ENCODE data around the gene GTPBP2. TPM values are rescaled to one million over a fixed set of nuclear protein-coding genes. Genes with fewer than 3 reads are reported as not detected.

The GTPBP2 gene
- total and polyA plus RNA-seq, 10 of the 15 experiments (the other 5 are each of a cell fraction or from before 2014, with no cell fraction given): 5.9 to 63.4 (median 39.8) TPM

GRCh38 chr6:43608310-43608763 lies 20.7 kb downstream of the GTPBP2 start:
- H3K4me3 ChIP-seq: no peak overlapping the region
- WGBS (ENCODE audit: insufficient coverage, insufficient replicate concordance, low lambda C conversion rate, missing lambda C conversion rate): 23% methylated on average over 5 of the region's 5 CpGs
- no peak overlapping the region for H2AFZ ChIP-seq (ENCODE audit: control insufficient read depth, low read depth, low read length)
- POLR2A ChIA-PET: interaction anchor here (1.1 kb wide), 1 partner anchor 162 kb away, joined by 3 read pairs; no protein-coding TSS in a partner anchor
- in situ Hi-C loops (cut with MboI): no loop called here
- RAD21 ChIA-PET (ENCODE audit: unreplicated experiment): interaction anchor here (0.7 to 1.4 kb wide), 5 partner anchors 19 to 471 kb away, joined by 3 to 5 read pairs (median 3); no protein-coding TSS in a partner anchor
- H3K9me3 ChIP-seq (replicated peaks; ENCODE audit: control insufficient read depth, insufficient read depth, low read length): no peaks in the 10 kb centered on the region
- peak; percentile 23 for FAIRE-seq
- CTCF ChIA-PET: interaction anchor here (0.7 to 4.7 kb wide), 33 partner anchors 8 to 478 kb away, joined by 3 to 42 read pairs (median 5); partner anchors contain the start of genes GTPBP2, MRPS18A, POLH and XPO5
- intact Hi-C loops (cut with micrococcal nuclease; ENCODE audit: unreplicated experiment): loop anchor here (1.0 kb wide), 1 partner anchor 471 kb away; no protein-coding TSS in a partner anchor
- DNase-seq (ENCODE audit: low read depth, low spot score): peak; percentile 17
- H3K4me2 ChIP-seq (ENCODE audit: control insufficient read depth, insufficient read depth): no peak overlapping the region
- SMC1A ChIA-PET (ENCODE audit: uncharacterized antibody, unreplicated experiment): interaction anchor here (1.0 to 1.6 kb wide), 7 partner anchors 11 to 160 kb away, joined by 3 to 6 read pairs (median 4); no protein-coding TSS in a partner anchor
- no TSS peak for BruUV-seq (replicated peaks)
- H3K9ac ChIP-seq (ENCODE audit: control insufficient read depth, insufficient read depth, low read length): no peak overlapping the region
- H3K79me2 ChIP-seq (ENCODE audit: control insufficient read depth, insufficient read depth, low read length): no peaks in the 10 kb centered on the region
- no peaks in the 10 kb centered on the region for H3K27me3 ChIP-seq (replicated peaks in 1 of 2; ENCODE audit: control insufficient read depth in 2 of 2, insufficient read depth in 2 of 2, low read length in 1 of 2)
- no peak overlapping the region for H3K27ac ChIP-seq (ENCODE audit: control insufficient read depth, insufficient read depth)
- peaks cover 8 to 35% of the 10 kb centered on the region in 2 experiments for H3K36me3 ChIP-seq (ENCODE audit: control insufficient read depth in 2 of 2, insufficient read depth in 2 of 2, low read length in 1 of 2)
- ATAC-seq: peak; percentile 74
- H4K20me1 ChIP-seq (ENCODE audit: control insufficient read depth, insufficient read depth): no peaks in the 10 kb centered on the region
- H3K4me1 ChIP-seq (ENCODE audit: control insufficient read depth, insufficient read depth, low read length): no peaks in the 10 kb centered on the region
- TF ChIP-seq IKZF2 (IDR thresholded peaks at IDR 0.05) (peak; percentile 17 to 36; a peak in 3 of 4 replicates), KDM1A (IDR thresholded peaks at IDR 0.05; ENCODE audit: borderline replicate concordance) (no peak), BACH1 (IDR thresholded peaks at IDR 0.05; ENCODE audit: borderline replicate concordance) (no peak), STAT1 (conservative IDR thresholded peaks at IDR 0.05) (no peak), NRF1 (conservative IDR thresholded peaks at IDR 0.05; ENCODE audit: low read depth, low read length) (no peak), SPI1 (IDR thresholded peaks at IDR 0.05; ENCODE audit: borderline replicate concordance, insufficient read depth, low read depth, low read length) (no peak), BMI1 (IDR thresholded peaks at IDR 0.05; ENCODE audit: borderline replicate concordance) (no peak), ATF7 (IDR thresholded peaks at IDR 0.05; ENCODE audit: low read depth) (no peak), CEBPB (IDR thresholded peaks at IDR 0.05; ENCODE audit: borderline replicate concordance in 1 of 2, low read depth in 2 of 2, low read length in 2 of 2) (no peak), NFXL1 (IDR thresholded peaks at IDR 0.05; ENCODE audit: borderline replicate concordance) (no peak), MEF2B (IDR thresholded peaks at IDR 0.05; ENCODE audit: partially characterized antibody, poor library complexity, severe bottlenecking) (peak; percentile 77), PRDM15 (CRISPR knock-in tag; IDR thresholded peaks at IDR 0.05) (no peak), RELB (IDR thresholded peaks at IDR 0.05; ENCODE audit: low read depth) (peak; percentile 33; the same call in 1 of the 2 replicates), HDGF (IDR thresholded peaks at IDR 0.05) (peak; percentile 77; the same call in 1 of the 2 replicates), ZZZ3 (IDR thresholded peaks at IDR 0.05; ENCODE audit: control insufficient read depth, insufficient read length, low read depth) (no peak)
- TF ChIP-seq, protein P1, sequence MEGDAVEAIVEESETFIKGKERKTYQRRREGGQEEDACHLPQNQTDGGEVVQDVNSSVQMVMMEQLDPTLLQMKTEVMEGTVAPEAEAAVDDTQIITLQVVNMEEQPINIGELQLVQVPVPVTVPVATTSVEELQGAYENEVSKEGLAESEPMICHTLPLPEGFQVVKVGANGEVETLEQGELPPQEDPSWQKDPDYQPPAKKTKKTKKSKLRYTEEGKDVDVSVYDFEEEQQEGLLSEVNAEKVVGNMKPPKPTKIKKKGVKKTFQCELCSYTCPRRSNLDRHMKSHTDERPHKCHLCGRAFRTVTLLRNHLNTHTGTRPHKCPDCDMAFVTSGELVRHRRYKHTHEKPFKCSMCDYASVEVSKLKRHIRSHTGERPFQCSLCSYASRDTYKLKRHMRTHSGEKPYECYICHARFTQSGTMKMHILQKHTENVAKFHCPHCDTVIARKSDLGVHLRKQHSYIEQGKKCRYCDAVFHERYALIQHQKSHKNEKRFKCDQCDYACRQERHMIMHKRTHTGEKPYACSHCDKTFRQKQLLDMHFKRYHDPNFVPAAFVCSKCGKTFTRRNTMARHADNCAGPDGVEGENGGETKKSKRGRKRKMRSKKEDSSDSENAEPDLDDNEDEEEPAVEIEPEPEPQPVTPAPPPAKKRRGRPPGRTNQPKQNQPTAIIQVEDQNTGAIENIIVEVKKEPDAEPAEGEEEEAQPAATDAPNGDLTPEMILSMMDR (IDR thresholded peaks at IDR 0.05 in 2 of 3, conservative IDR thresholded peaks at IDR 0.05 in 1 of 3; ENCODE audit: control insufficient read depth in 2 of 3, extremely low read depth in 1 of 3, insufficient read depth in 1 of 3, low read depth in 3 of 3, low read length in 3 of 3): peak; percentile 74 to 84 (median 78)

Measured in GM12878 (cell line).